HG02943 (cell line): ENCODE measurements around the gene GSTO1.

Experiments used
- ATAC-seq: cut with Tn5 transposase; IDR thresholded peaks from one replicate; pipeline ENCODE4 v1.9.1; 2021; ENCODE audit warnings: mild to moderate bottlenecking, low read depth, moderate library complexity; ENCODE audit not compliant: unreplicated experiment

GSTO1 gene

GRCh38 chr10:104301907-104302690 is 47.4 kb downstream of the GSTO1 start:
- ATAC-seq = no peak

GRCh38 chr10:104303594-104304355 is 49.1 kb downstream of the GSTO1 start:
- ATAC-seq = no peak

GRCh38 chr10:104304356-104304745 is 49.7 kb downstream of the GSTO1 start:
- no peak for ATAC-seq

GRCh38 chr10:104304927-104305326 is 50.2 kb downstream of the GSTO1 start:
- no peak for ATAC-seq

GRCh38 chr10:104306897-104307296 is 52.2 kb downstream of the GSTO1 start:
- no peak for ATAC-seq

GRCh38 chr10:104307576-104308438 is 53.1 kb downstream of the GSTO1 start:
- ATAC-seq = no peak

- ATAC-seq = peak; percentile 76
These were observed 53.8 kb downstream of the GSTO1 start for GRCh38 chr10:104308439-104308903.

- ATAC-seq = no peak
These were observed 55.6 kb downstream of the GSTO1 start for GRCh38 chr10:104309980-104310978.

GRCh38 chr10:104311184-104311720 is 56.6 kb downstream of the GSTO1 start:
- no peak for ATAC-seq

- ATAC-seq = no peak
These were observed 60.1 kb downstream of the GSTO1 start for GRCh38 chr10:104314591-104315485.

GRCh38 chr10:104315486-104315921 is 60.8 kb downstream of the GSTO1 start:
- ATAC-seq = no peak

GRCh38 chr10:104316321-104317099 is 61.8 kb downstream of the GSTO1 start:
- ATAC-seq = no peak
